ENCODE measurements around the gene AQP9.
"Not testable (repeated sequence)": the region's sequence is repeated elsewhere in the genome, so short reads cannot be mapped to it uniquely, and the experiment has no call there.

- TF ChIP-seq POLR2A, CTCF (IDR thresholded peaks at IDR 0.05): not testable (repeated sequence)
These were observed 70.0 kb downstream of the AQP9 start for GRCh38 chr15:58208217-58208616.
